Spleen (tissue), 11 donors: ENCODE measurements around the gene TENM4. TPM values are rescaled to one million over a fixed set of nuclear protein-coding genes. Genes with fewer than 3 reads are reported as not detected.
A peak's percentile ranks its signal among the peaks of the same experiment; 100 is the strongest.

Source experiments
- DNase-seq: peaks from one replicate; pipeline ENCODE4 v3.0.0-alpha.2; 2020
- H3K27ac ChIP-seq, 8 donors: fragments of 200-600 bp; sonication (generic) in 7 of 8; 1 replicate in 4 of 8; 2 replicates in 4 of 8; pipeline versions ENCODE4 v1.5.0 to v1.8.0; 2016 to 2021; ENCODE audit warnings: inconsistent platforms in 4 of 8, mild to moderate bottlenecking in 4 of 8, moderate library complexity in 1 of 8
- H3K27me3 ChIP-seq, 7 donors: fragments of 200-600 bp; sonication (generic) in 6 of 7; replicated peaks in 1 of 7; 1 replicate in 4 of 7; 2 replicates in 3 of 7; pipeline versions ENCODE4 v1.5.0 to v1.8.0; 2016 to 2021; ENCODE audit warnings: inconsistent platforms in 3 of 7, mild to moderate bottlenecking in 1 of 7
- H3K36me3 ChIP-seq, 6 donors: fragments of 200-600 bp; sonication (generic) in 5 of 6; 1 replicate in 4 of 6; 2 replicates in 2 of 6; pipeline versions ENCODE4 v1.5.0 to v1.8.0; 2016 to 2021; ENCODE audit warnings: inconsistent platforms in 2 of 6
- H3K4me1 ChIP-seq, 6 donors: fragments of 200-600 bp; sonication (generic) in 5 of 6; 1 replicate in 3 of 6; 2 replicates in 3 of 6; pipeline versions ENCODE4 v1.5.0 to v1.8.0; 2016 to 2021; ENCODE audit warnings: inconsistent platforms in 3 of 6
- H3K4me3 ChIP-seq, 8 donors: fragments of 200-600 bp; sonication (generic) in 7 of 8; 1 replicate in 4 of 8; 2 replicates in 4 of 8; pipeline versions ENCODE4 v1.5.0 to v1.8.0; 2016 to 2021; ENCODE audit warnings: inconsistent platforms in 4 of 8, mild to moderate bottlenecking in 4 of 8, moderate library complexity in 2 of 8
- H3K9me3 ChIP-seq, 8 donors: fragments of 200-600 bp; sonication (generic) in 7 of 8; 1 replicate in 4 of 8; 2 replicates in 4 of 8; pipeline versions ENCODE4 v1.5.0 to v1.8.0; 2016 to 2021; ENCODE audit warnings: inconsistent platforms in 4 of 8
- CTCF ChIP-seq, 11 experiments: fragments of 200-600 bp in 7 of 11; fragments of 450-650 bp in 4 of 11; sonication (generic) in 4 of 11; IDR thresholded peaks in 8 of 11; conservative IDR thresholded peaks in 3 of 11; 1 replicate in 7 of 11; 2 replicates in 4 of 11; pipeline versions ENCODE4 v1.4.0 to v1.8.0; 2016 to 2021; ENCODE audit warnings: antibody characterized with exemption in 11 of 11, inconsistent platforms in 4 of 11, mild to moderate bottlenecking in 1 of 11
- POLR2A ChIP-seq, 3 donors: fragments of 450-650 bp; IDR thresholded peaks; one replicate each; pipeline ENCODE4 v1.5.1; 2017; ENCODE audit warnings: antibody characterized with exemption in 3 of 3, mild to moderate bottlenecking in 1 of 3
- POLR2AphosphoS5 ChIP-seq, 3 donors: sonication (generic); formaldehyde crosslinking; IDR thresholded peaks; one replicate each; pipeline ENCODE4 v1.5.1; 2017; ENCODE audit warnings: antibody characterized with exemption in 3 of 3
- WGBS, 5 donors: extraction: QIAGEN DNeasy Blood & Tissue Kit in 3 of 5; methylation state at CpG; one replicate each; pipeline versions ENCODE4 v1.1.5 to v1.1.7; 2013 to 2018; 5-methylcytosine and 5-hydroxymethylcytosine counted together
- intact Hi-C: fragments of 100-400 bp; cut with DNase I; formaldehyde crosslinking; loops from one replicate; pipeline ENCODE4 v1.15.0; 2023; ENCODE audit warnings: low total_unique reads
- polyA plus RNA-seq, 3 donors: library from polyadenylated mRNA; stranded (reverse); fragments of 200-250 nt; gene quantifications; one replicate each; pipeline ENCODE4 v1.2.1, GENCODE V29; 2013
- total RNA-seq, 7 donors: library from RNA; depleted of rRNA in 3 of 7; stranded (reverse); fragments of >200 nt in 3 of 7; fragmentation: NEBNext Ultra II Directional in 4 of 7; extraction: Animal tissue kit (Norgen Biotek cat#: 25700) in 4 of 7; gene quantifications; one replicate each; pipeline versions ENCODE4 v1.1.0 to v1.2.1, GENCODE V29; 2016 to 2021
- donor health status: healthy with polysubstance abuse.
- donor health status: DM: no; HTN: no; CAD: no; lungs with moderate emphysema.
- donor health status: DM: no; HTN: no; CAD: no.
- donor health status: Bipolar disorder and iron deficiency.
- donor health status: healthy.
- donor health status: DM: no; HTN: no; CAD: no.
- donor health status: DM: yes; HTN: yes; CAD: no.

The TENM4 gene
- total and polyA plus RNA-seq, 10 donors: 0.09 to 4.5 (median 1.2) TPM

GRCh38 chr11:78838417-78838816 is 602.4 kb downstream of the TENM4 start:
- Histone ChIP-seq H3K36me3 (no peaks in the 10 kb centered on the region), H3K27me3 (peaks cover 0 to 33% (median 0%) of the 10 kb centered on the region in 7 donors), H3K27ac (no peak overlapping the region), H3K4me1 (no peaks in the 10 kb centered on the region), H3K4me3 (no peak overlapping the region), H3K9me3 (no peaks in the 10 kb centered on the region)
- 65 to 91% (median 72%) methylated on average over 2 of the region's 2 CpGs for WGBS, 5 donors
- DNase-seq: no peak
- intact Hi-C loops: no loop called here
- TF ChIP-seq POLR2AphosphoS5 (IDR thresholded peaks at IDR 0.05): no peak
- no peak for TF ChIP-seq POLR2A (IDR thresholded peaks at IDR 0.05)
- no peak for TF ChIP-seq CTCF (IDR thresholded peaks at IDR 0.05 in 8 of 11, conservative IDR thresholded peaks at IDR 0.05 in 3 of 11)

GRCh38 chr11:78835646-78836045 is 605.2 kb downstream of the TENM4 start:
- Histone ChIP-seq H3K4me3 (no peak overlapping the region), H3K27me3 (peaks cover 0 to 8% (median 0%) of the 10 kb centered on the region in 7 donors), H3K27ac (no peak overlapping the region), H3K4me1 (no peaks in the 10 kb centered on the region), H3K36me3 (no peaks in the 10 kb centered on the region), H3K9me3 (no peaks in the 10 kb centered on the region)
- intact Hi-C loops: no loop called here
- no peak for DNase-seq
- TF ChIP-seq POLR2A (IDR thresholded peaks at IDR 0.05) (no peak), POLR2AphosphoS5 (IDR thresholded peaks at IDR 0.05) (no peak), CTCF (IDR thresholded peaks at IDR 0.05 in 8 of 11, conservative IDR thresholded peaks at IDR 0.05 in 3 of 11) (no peak)
- 84 to 94% (median 89%) methylated on average over 5 of the region's 5 CpGs for WGBS, 5 donors

- intact Hi-C loops: no loop called here
- WGBS, 5 donors: 84 to 94% (median 86%) methylated on average over 4 of the region's 4 CpGs
- no peak overlapping the region for H3K4me3 ChIP-seq
- H3K27me3 ChIP-seq: no peaks in the 10 kb centered on the region
- no peaks in the 10 kb centered on the region for H3K4me1 ChIP-seq
- H3K9me3 ChIP-seq: no peaks in the 10 kb centered on the region
- H3K27ac ChIP-seq: no peak overlapping the region
- TF ChIP-seq POLR2AphosphoS5 (IDR thresholded peaks at IDR 0.05) (no peak), POLR2A (IDR thresholded peaks at IDR 0.05) (no peak), CTCF (IDR thresholded peaks at IDR 0.05 in 8 of 11, conservative IDR thresholded peaks at IDR 0.05 in 3 of 11) (no peak)
- H3K36me3 ChIP-seq: no peaks in the 10 kb centered on the region
- no peak for DNase-seq
These were observed 605.9 kb downstream of the TENM4 start for GRCh38 chr11:78834886-78835285.

- 38 to 58% (median 50%) methylated on average over 2 of the region's 2 CpGs for WGBS, 5 donors
- TF ChIP-seq POLR2AphosphoS5 (IDR thresholded peaks at IDR 0.05): no peak
- no peak for TF ChIP-seq CTCF (IDR thresholded peaks at IDR 0.05 in 8 of 11, conservative IDR thresholded peaks at IDR 0.05 in 3 of 11)
- TF ChIP-seq POLR2A (IDR thresholded peaks at IDR 0.05): no peak
These were observed 607.6 kb downstream of the TENM4 start for GRCh38 chr11:78833237-78833636.

More at GRCh38 chr11:78833237-78833636, 607.6 kb downstream of the TENM4 start:
- Histone ChIP-seq H3K4me3 (no peak overlapping the region), H3K9me3 (no peaks in the 10 kb centered on the region), H3K4me1 (no peaks in the 10 kb centered on the region), H3K36me3 (no peaks in the 10 kb centered on the region), H3K27me3 (no peaks in the 10 kb centered on the region), H3K27ac (peak overlapping the region in 1 of 8 donors; percentile 25)
- intact Hi-C loops: no loop called here
- DNase-seq: no peak
